GM21576 (cell line): ENCODE results near the gene FRY.
"Not testable (repeated sequence)": the region's sequence is repeated elsewhere in the genome, so short reads cannot be mapped to it uniquely, and the experiment has no call there.

ENCODE experiments used
- ATAC-seq: cut with Tn5 transposase; IDR thresholded peaks from one replicate; pipeline ENCODE4 v1.9.1; 2021; ENCODE audit warnings: mild to moderate bottlenecking, moderate library complexity; ENCODE audit not compliant: unreplicated experiment

FRY gene

DNA sequence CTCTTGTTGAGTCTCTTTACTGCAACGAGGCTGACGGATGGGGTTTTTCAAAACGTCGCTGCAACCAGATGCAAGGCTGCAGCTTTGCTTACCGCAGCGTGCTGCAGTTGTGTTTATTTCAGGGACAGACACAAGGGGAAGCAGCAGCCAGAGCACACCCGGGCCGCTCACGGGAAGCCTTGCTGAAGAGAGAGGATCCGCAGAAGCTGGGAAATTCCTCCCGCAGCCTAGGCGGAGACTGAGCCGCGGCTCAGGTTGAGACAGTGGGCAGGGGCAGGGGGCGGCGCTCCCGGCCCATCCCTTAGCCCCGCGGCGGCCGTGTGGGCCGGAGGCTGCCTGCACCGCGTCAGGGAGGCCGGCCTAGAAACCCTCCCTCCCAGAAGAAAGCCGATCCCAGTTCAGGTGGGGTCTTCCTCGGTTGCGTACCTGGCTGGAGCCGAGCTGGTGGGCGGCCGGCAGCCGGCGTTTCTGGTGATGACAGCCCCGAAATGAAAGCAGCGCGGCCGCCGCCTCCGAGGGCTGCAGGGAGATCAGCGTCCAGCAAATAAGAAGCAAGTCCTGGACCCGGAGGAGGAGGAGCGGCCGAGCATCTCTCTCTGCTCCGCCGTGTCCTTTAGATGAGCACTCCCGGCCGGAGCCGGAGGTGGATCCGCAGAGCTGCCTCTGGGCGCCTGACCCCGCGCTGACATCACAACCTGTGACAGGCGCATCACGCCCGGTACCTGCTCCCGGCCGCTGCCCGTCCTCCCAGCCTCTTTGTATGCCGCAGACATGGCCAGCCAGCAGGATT is at the start of gene FRY:
TSS of gene FRY (plus strand) at position 750 of the 790 bp plus-strand sequence. CDS start at position 772, 22 bp downstream.
- peak; percentile 79 for ATAC-seq

DNA sequence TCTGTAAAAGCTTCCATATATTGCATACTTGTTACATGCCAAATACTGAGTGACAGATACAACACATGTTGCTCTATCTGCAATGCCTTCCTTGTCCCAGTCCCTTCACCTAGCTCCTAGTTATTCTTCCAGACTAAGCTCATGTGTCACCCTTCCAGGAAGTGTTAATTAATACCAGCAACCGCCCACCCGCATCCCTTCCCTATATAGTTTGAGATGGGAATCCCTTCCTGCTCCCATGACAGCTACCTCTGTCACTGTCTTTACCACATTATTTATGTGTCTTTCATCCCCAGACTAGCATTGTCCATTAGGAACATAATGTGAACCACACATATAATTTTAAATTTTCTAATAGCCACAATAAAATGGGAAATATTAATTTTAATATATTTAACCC is 49.5 kb upstream of the FRY start:
- no peak for ATAC-seq

GRCh38 chr13:31982540-31982939 is 49.0 kb upstream of the FRY start:
- ATAC-seq: no peak

DNA sequence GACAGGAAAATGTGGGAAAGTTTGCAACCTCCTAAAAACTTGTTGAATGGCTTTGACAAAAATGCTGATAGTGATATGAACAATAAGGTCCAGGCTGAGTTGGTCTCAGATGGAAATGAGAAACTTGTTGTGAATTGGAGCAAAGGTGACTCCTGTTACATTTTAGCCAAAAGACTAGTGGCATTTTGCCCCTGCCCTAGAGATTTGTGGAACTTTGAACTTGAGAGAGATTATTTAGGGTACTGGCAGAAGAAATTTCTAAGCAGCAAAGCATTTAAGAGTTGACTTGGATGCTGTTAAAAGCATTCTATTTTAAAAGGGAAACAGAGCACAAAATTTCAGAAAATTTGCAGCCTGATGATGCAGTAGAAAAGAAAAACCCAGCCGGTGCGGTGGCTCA is 47.9 kb upstream of the FRY start:
- ATAC-seq: not testable (repeated sequence)

DNA sequence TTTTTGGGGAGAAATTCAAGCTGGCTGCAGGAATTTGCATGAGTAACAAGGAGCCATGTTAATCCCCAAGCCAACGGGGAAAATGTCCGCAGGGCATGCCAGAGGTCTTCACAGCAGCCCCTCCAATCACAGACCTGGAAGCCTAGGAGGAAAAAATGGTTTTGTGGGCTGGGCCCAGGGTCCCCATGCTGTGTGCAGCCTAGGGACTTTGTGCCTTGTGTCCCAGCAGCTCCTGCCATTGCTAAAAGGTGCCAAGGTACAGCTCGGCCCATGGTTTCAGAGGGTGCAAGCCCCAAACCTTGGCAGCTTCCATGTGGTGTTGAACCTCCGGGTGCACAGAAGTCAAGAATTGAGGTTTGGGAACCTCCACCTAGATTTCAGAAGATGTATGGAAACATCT is 47.2 kb upstream of the FRY start:
- not testable (repeated sequence) for ATAC-seq

DNA sequence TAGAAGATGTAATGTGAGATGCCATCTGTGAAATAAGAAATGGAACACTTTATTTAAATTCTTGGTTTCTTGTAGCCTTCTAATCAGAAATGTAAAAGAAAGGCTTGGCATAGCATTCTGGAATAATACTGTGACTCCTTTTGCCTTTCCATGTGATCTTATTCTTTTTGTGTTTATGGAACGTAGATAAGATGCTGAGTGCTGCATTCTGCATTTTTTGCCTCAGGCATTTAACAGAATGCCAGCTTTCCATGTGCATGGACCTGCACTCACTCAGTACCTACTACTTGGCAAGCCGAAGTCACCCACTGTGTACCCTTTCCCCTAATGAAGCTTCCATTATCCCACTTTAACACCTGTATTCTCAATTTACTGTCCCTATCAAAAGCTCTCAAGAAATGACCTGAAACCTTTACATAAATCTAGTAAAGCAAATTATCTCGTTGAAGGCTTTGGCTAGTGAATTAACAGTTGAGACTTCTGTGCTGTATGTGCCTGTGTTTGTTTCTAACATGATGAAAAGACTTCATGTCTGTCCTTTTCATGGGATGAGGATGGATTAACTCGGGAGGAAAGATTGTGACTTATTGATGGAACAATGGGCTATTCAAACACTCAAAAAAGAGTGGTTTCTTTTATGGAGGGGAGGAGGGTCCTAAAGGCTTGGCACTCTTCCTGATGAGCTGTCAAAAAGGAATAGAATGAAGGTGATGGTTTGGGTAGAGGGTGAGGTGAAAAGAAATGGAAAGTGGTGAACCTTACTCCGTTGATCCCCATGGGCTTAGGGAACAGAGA is 44.7 kb upstream of the FRY start:
- ATAC-seq: no peak

- ATAC-seq: no peak
These were observed 43.9 kb upstream of the FRY start for GRCh38 chr13:31987535-31988170.

DNA sequence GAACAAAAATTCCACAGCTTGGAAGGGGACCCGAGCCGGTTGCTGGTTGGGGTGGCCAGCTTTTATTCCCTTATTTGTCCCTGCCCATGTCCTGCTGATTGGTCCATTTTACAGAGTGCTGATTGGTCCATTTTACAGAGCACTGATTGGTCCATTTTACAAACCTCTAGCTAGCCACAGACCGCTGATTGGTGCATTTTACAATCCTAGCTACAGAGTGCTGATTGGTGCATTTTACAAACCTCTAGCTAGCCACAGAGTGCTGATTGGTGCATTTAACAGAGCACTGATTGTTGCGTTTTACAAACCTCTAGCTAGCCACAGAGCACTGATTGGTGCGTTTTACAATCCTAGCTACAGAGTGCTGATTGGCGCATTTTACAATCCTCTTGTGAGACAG is 37.2 kb upstream of the FRY start:
- ATAC-seq: not testable (repeated sequence)

DNA sequence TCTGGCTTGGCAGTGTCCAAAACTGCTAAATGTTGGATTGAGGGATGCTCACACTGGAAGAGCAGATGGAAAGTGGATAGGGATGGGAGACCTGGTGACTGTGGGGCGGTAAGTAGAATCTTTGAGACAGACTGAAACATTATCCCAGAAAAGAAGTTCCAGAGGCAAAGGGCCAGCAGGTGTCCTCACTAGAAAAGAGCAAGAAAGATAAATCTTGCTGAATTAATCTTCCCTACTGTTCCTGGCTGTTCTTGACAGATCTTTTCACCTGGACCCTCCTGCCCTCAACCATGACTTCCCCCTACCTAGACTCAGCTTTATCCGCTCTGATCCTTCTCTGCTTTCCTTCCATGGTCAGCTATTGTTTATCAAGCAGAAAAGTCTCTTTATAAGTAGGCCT is 35.0 kb upstream of the FRY start:
- no peak for ATAC-seq

DNA sequence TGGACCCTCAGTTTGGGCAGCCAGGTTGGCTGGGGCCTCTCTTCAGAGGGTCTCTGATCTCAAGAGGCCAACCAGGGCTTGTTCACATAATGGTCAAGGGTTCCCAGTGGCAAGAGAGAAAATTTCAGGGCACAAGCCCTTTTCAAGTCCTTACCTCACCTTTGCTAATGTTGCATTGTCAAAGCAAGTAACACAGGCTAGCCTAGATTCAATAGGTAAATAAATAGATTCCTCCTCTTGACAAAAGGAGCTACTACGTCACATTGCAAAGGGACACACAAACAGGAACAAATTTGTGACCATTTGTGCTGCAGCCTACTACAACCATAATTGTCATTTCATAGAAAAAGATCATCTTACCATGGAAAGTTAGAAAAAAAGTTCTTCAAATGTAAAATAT is 33.9 kb upstream of the FRY start:
- ATAC-seq: no peak

DNA sequence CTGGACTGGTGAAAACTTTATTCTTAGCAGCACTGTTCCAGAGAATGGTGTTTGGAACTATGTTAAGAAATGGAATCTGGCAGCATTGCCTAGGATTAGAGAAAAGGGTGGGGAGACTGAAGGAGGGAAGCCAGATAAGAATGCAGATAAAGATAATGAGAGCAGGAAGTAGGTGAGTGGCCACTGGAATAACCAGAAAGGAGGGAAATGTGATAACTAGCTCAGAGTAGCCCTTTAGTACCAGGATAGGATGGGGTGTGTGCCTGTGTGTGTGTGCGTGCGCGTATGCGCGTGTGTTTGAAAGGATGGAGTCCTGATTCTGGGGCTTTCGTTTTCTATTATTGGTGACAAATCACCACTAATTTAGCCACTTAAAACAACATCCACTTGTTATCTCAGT is 33.4 kb upstream of the FRY start:
- no peak for ATAC-seq

GRCh38 chr13:32000754-32001153 is 30.8 kb upstream of the FRY start:
- ATAC-seq: not testable (repeated sequence)

DNA sequence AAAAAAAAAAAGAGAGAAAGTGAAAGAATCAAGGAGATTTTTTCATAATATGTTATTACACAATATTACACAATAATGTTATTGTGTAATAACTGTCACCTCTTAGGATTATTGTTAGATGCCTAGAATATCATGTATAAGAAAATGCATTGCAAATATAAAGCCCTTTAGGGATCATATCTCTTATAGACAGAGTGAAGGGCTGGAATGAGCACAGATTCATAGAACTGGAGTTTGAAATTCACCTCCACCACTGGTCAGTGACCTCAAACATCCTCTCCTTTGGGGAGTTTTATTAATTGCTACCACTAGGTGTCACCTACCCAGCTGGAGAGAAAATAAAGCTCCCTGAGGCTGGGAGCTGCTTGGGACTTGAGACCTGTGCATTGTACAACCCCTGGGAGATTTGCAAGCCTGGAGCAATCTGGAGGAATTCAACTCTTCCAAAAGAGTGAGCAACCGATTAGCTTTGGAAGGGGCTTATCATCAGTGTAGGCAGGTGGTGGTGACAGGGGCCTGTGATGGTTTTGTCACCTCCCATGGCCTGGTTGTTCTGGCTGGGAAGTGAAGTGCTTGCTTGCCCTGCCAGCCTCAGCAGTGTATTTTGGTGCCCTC is 30.3 kb upstream of the FRY start:
- peak; percentile 83 for ATAC-seq

DNA sequence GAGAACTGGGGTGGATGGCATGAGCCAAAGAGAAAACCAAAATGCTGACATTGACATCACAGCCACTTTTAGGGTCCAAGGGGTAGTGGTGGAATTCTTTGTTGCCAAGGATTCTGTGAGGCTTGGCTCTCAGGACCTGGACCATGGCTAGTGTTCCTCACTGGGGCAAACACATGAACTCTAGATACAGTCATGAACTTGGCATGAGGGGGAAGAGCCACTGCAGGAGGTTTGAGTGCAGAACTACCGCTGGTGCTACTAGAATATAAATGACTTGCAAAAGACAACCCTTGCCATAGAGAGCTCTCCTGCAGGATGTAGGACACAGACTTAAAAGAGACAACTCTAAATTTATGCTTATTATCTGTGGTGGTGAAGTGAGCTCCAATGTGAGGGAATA is 29.8 kb upstream of the FRY start:
- no peak for ATAC-seq

GRCh38 chr13:32002873-32003272 is 28.7 kb upstream of the FRY start:
- ATAC-seq: no peak

DNA sequence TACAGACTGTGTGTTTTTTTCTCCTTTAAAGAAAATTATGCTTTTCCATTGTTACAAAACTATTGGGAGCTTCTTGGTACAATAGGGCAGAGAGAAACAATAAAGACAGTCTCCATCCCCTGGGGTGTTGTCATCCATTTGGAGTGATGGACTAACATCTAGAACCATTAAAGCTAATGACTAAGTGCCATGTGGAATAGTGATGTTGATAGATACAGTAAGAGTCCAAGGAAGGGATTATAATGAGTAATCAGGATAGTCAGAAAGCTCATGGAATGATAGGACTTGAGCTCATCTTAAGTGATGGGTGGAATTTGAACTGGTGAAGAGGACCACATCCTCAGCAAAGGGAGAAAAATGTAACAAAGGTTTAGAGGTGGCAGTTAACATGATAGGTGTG is 24.1 kb upstream of the FRY start:
- no peak for ATAC-seq

DNA sequence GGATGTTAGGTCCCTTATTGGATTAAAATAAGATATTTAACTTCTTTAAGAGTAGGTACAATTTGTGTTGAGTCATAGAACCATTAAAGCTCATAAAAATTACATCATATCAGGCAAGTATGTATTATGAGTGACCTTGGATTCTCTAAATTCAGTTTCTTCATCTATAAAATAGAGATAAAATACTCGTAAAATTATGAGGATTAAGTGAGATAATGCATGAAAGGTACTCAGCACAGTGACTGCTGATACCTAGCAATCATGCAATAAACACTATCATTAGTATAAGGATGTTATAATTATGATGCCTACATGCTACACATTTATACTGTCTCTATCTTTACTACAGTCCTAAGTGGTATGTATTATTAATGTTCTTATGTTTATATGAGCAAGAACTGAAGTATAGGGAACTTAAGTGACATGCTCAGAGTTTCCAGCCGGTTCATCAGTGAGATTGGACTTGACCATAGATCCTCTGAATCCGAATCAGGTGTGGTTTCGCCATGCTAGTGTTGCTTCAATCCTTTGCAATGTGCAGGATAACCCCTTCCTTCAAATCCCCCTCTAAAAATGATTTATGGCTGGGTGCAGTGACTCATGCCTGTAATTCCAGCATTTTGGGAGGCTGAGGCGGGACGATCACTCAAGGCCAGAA is 22.9 kb upstream of the FRY start:
- ATAC-seq: no peak

- no peak for ATAC-seq
These were observed 22.2 kb upstream of the FRY start for GRCh38 chr13:32009362-32009761.

- no peak for ATAC-seq
These were observed 21.4 kb upstream of the FRY start for GRCh38 chr13:32010136-32010535.

DNA sequence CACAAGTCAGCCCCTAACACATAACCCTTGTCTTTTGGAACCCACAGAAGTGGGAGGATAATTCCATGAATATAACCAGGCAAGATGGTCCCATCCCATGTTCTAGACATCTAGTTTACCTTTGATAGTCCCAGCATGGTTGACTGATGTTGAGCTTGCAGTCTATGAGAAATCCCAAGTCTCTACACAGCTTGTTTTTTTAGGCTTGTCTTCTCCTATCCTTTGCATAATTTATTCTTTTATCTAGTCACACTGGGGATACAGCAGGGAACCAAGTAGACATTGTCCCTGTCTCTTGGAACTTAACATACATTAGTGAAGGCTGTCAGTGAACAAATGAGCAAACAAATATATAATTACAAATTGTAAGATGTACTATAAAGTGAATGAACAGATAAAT is 19.6 kb upstream of the FRY start:
- ATAC-seq: no peak

DNA sequence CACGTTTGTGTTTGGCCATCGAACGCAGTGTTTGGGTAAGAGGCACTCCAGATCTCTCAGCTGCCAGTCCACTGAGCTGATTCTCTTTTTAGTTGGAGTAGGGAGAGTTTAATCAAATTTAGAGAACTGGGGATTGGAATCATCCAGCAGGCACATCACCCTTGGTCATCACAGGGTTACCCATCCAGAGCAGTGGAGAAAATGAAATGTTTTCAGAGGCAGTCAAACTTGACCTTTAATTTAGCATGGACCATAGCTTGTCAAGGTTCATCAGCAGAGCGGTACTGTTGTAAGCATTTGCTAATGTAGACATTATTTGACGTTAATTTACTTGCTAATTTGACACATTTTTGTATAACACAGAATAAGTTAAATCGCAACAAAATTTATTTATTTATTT is 18.4 kb upstream of the FRY start:
- no peak for ATAC-seq
